Trophoblast cell (in vitro differentiated cells and primary cell): ENCODE data around the gene OR2F2.

Experiments used
- DNase-seq, 2 donors: peaks; one replicate each; pipeline ENCODE4 v3.0.0-alpha.2; 2016
- H2AFZ ChIP-seq: 2 replicates; pipeline ENCODE4 v1.6.1; 2013; ENCODE audit warnings: low read length, moderate library complexity, mild to moderate bottlenecking; ENCODE audit not compliant: insufficient read depth, poor library complexity
- H2AK5ac ChIP-seq: 2 replicates; pipeline ENCODE4 v1.6.1; 2013; ENCODE audit warnings: mild to moderate bottlenecking, low read length
- H2BK120ac ChIP-seq: 2 replicates; pipeline ENCODE4 v1.6.1; 2013; ENCODE audit warnings: low read length, mild to moderate bottlenecking, moderate library complexity; ENCODE audit not compliant: insufficient read depth, poor library complexity
- H2BK12ac ChIP-seq: 2 replicates; pipeline ENCODE4 v1.6.1; 2013; ENCODE audit warnings: mild to moderate bottlenecking, low read length, moderate library complexity
- H2BK5ac ChIP-seq: 2 replicates; pipeline ENCODE4 v1.6.1; 2013; ENCODE audit warnings: low read length, low read depth, moderate library complexity, mild to moderate bottlenecking; ENCODE audit not compliant: poor library complexity
- H3K14ac ChIP-seq: 2 replicates; pipeline ENCODE4 v1.6.1; 2013; ENCODE audit warnings: mild to moderate bottlenecking, low read length
- H3K18ac ChIP-seq: 2 replicates; pipeline ENCODE4 v1.6.1; 2013; ENCODE audit warnings: mild to moderate bottlenecking, low read length
- H3K23ac ChIP-seq: 2 replicates; pipeline ENCODE4 v1.6.1; 2013; ENCODE audit warnings: low read length
- H3K27ac ChIP-seq: 2 replicates; pipeline ENCODE4 v1.5.1; 2013; ENCODE audit warnings: low read depth, mild to moderate bottlenecking, inconsistent platforms, low read length, moderate library complexity
- H3K27me3 ChIP-seq: 2 replicates; pipeline ENCODE4 v1.6.1; 2013; ENCODE audit warnings: inconsistent platforms, mild to moderate bottlenecking, low read length, moderate library complexity; ENCODE audit not compliant: insufficient read depth
- H3K36me3 ChIP-seq, 2 experiments: 1 replicate in 1 of 2; 2 replicates in 1 of 2; pipeline ENCODE4 v1.6.1; 2013; ENCODE audit warnings: low read length in 2 of 2, mild to moderate bottlenecking in 2 of 2, moderate library complexity in 1 of 2; ENCODE audit not compliant: insufficient read depth in 2 of 2, control insufficient read depth in 1 of 2
- H3K4ac ChIP-seq: 2 replicates; pipeline ENCODE4 v1.6.1; 2013; ENCODE audit warnings: low read depth, mild to moderate bottlenecking, low read length, moderate library complexity
- H3K4me1 ChIP-seq, 2 experiments: 1 replicate in 1 of 2; 2 replicates in 1 of 2; pipeline ENCODE4 v1.6.1; 2013; ENCODE audit warnings: low read length in 2 of 2, mild to moderate bottlenecking in 2 of 2, moderate library complexity in 1 of 2; ENCODE audit not compliant: insufficient read depth in 2 of 2, control insufficient read depth in 1 of 2
- H3K4me2 ChIP-seq: 2 replicates; pipeline ENCODE4 v1.6.1; 2013; ENCODE audit warnings: inconsistent platforms, mild to moderate bottlenecking, low read length, moderate library complexity
- H3K4me3 ChIP-seq: 2 replicates; pipeline ENCODE4 v1.5.1; 2013; ENCODE audit warnings: mild to moderate bottlenecking, low read depth, low read length, inconsistent platforms
- H3K79me1 ChIP-seq: one replicate; pipeline ENCODE4 v1.6.1; 2013; ENCODE audit warnings: low read length
- H3K79me2 ChIP-seq: 2 replicates; pipeline ENCODE4 v1.6.1; 2013; ENCODE audit warnings: low read length, mild to moderate bottlenecking; ENCODE audit not compliant: control insufficient read depth, insufficient read depth, poor library complexity
- H3K9ac ChIP-seq: 2 replicates; pipeline ENCODE4 v1.6.1; 2013; ENCODE audit warnings: mild to moderate bottlenecking, low read length
- H3K9me3 ChIP-seq: 2 replicates; pipeline ENCODE4 v1.6.1; 2013; ENCODE audit warnings: low read depth, mild to moderate bottlenecking, control low read depth, inconsistent platforms, low read length; ENCODE audit not compliant: insufficient read depth
- H4K12ac ChIP-seq: 2 replicates; pipeline ENCODE4 v1.6.1; 2013; ENCODE audit warnings: low read depth, mild to moderate bottlenecking, low read length, moderate library complexity
- H4K8ac ChIP-seq: 2 replicates; pipeline ENCODE4 v1.6.1; 2013; ENCODE audit warnings: low read depth, mild to moderate bottlenecking, low read length, moderate library complexity
- H4K91ac ChIP-seq: one replicate; pipeline ENCODE4 v1.6.1; 2013; ENCODE audit warnings: low read depth, mild to moderate bottlenecking, low read length, moderate library complexity
- WGBS: extraction: QIAGEN DNeasy Blood & Tissue Kit; methylation state at CpG from one replicate; pipeline ENCODE4 v1.1.7; 2013; ENCODE audit warnings: missing lambda C conversion rate; ENCODE audit not compliant: insufficient read length, insufficient coverage; ENCODE audit errors: extremely low coverage; 5-methylcytosine and 5-hydroxymethylcytosine counted together

OR2F2 gene

GRCh38 chr7:143890558-143890957 lies 44.5 kb upstream of the OR2F2 start:
- no peaks in the 10 kb centered on the region for H3K9me3 ChIP-seq
- no CpG with 5 or more reads among the region's 2 CpGs for WGBS
- no peak overlapping the region for H4K8ac ChIP-seq

GRCh38 chr7:143891457-143891856 lies 43.6 kb upstream of the OR2F2 start:
- H4K12ac ChIP-seq, result no peak overlapping the region
- no CpG with 5 or more reads among the region's 2 CpGs for WGBS

More at GRCh38 chr7:143890558-143890957, 44.5 kb upstream of the OR2F2 start:
- no peak overlapping the region for H4K91ac ChIP-seq
- no peak overlapping the region for H4K12ac ChIP-seq
- no peak overlapping the region for H3K18ac ChIP-seq
- no peak overlapping the region for H3K27ac ChIP-seq
- H3K36me3 ChIP-seq, result no peaks in the 10 kb centered on the region
- H3K27me3 ChIP-seq, result no peaks in the 10 kb centered on the region
- H2BK5ac ChIP-seq, result no peak overlapping the region
- H3K9ac ChIP-seq, result no peak overlapping the region
- H3K4me1 ChIP-seq, result no peaks in the 10 kb centered on the region
- no peak overlapping the region for H3K23ac ChIP-seq
- H3K14ac ChIP-seq, result no peak overlapping the region
- H2AFZ ChIP-seq, result no peak overlapping the region
- no peaks in the 10 kb centered on the region for H3K79me1 ChIP-seq
- H2AK5ac ChIP-seq, result no peak overlapping the region
- no peaks in the 10 kb centered on the region for H3K79me2 ChIP-seq
- H3K4me2 ChIP-seq, result no peak overlapping the region
- no peak overlapping the region for H3K4me3 ChIP-seq
- H3K4ac ChIP-seq, result no peak overlapping the region
- DNase-seq, result no peak
- H2BK120ac ChIP-seq, result no peak overlapping the region
- H2BK12ac ChIP-seq, result no peak overlapping the region

GRCh38 chr7:143892527-143893300 lies 42.3 kb upstream of the OR2F2 start:
- Histone ChIP-seq H2BK120ac (no peak overlapping the region), H4K12ac (no peak overlapping the region), H2AFZ (no peak overlapping the region), H3K4ac (no peak overlapping the region), H3K9ac (no peak overlapping the region), H3K4me3 (no peak overlapping the region), H3K18ac (no peak overlapping the region), H3K27ac (no peak overlapping the region), H4K91ac (no peak overlapping the region), H3K4me2 (no peak overlapping the region), H3K4me1 (no peaks in the 10 kb centered on the region), H3K23ac (no peak overlapping the region), H2BK5ac (no peak overlapping the region), H2AK5ac (no peak overlapping the region), H3K27me3 (no peaks in the 10 kb centered on the region), H3K79me1 (no peaks in the 10 kb centered on the region), H3K79me2 (no peaks in the 10 kb centered on the region), H3K14ac (no peak overlapping the region), H4K8ac (no peak overlapping the region), H3K36me3 (no peaks in the 10 kb centered on the region), H3K9me3 (no peaks in the 10 kb centered on the region), H2BK12ac (no peak overlapping the region)
- no CpG with 5 or more reads among the region's 5 CpGs for WGBS
- peak; percentile 16 to 71 for DNase-seq

More at GRCh38 chr7:143891457-143891856, 43.6 kb upstream of the OR2F2 start:
- no peak overlapping the region for H3K27ac ChIP-seq
- H2AK5ac ChIP-seq, result no peak overlapping the region
- no peak overlapping the region for H3K9ac ChIP-seq
- no peak overlapping the region for H3K4ac ChIP-seq
- H3K36me3 ChIP-seq, result no peaks in the 10 kb centered on the region
- no peak overlapping the region for H3K4me3 ChIP-seq
- DNase-seq, result no peak
- no peak overlapping the region for H2BK120ac ChIP-seq
- H3K27me3 ChIP-seq, result no peaks in the 10 kb centered on the region
- H3K79me2 ChIP-seq, result no peaks in the 10 kb centered on the region
- no peak overlapping the region for H2BK5ac ChIP-seq
- H2BK12ac ChIP-seq, result no peak overlapping the region
- H3K4me2 ChIP-seq, result no peak overlapping the region
- no peak overlapping the region for H3K14ac ChIP-seq
- no peak overlapping the region for H2AFZ ChIP-seq
- no peaks in the 10 kb centered on the region for H3K9me3 ChIP-seq
- H3K79me1 ChIP-seq, result no peaks in the 10 kb centered on the region
- H4K8ac ChIP-seq, result no peak overlapping the region
- no peak overlapping the region for H3K23ac ChIP-seq
- no peak overlapping the region for H3K18ac ChIP-seq
- H3K4me1 ChIP-seq, result no peaks in the 10 kb centered on the region
- no peak overlapping the region for H4K91ac ChIP-seq

GRCh38 chr7:143896667-143897066 lies 38.4 kb upstream of the OR2F2 start:
- no peak overlapping the region for H2BK12ac ChIP-seq
- H3K79me1 ChIP-seq, result peaks cover 4% of the 10 kb centered on the region
- H3K79me2 ChIP-seq, result peaks cover 6% of the 10 kb centered on the region
- H4K8ac ChIP-seq, result no peak overlapping the region
- H2AFZ ChIP-seq, result no peak overlapping the region
- H3K36me3 ChIP-seq, result no peaks in the 10 kb centered on the region
- no peak overlapping the region for H2AK5ac ChIP-seq
- no peak overlapping the region for H4K91ac ChIP-seq
- H3K4me1 ChIP-seq, result peaks cover 0 to 5% of the 10 kb centered on the region in 2 experiments
- H3K23ac ChIP-seq, result no peak overlapping the region
- H3K4me2 ChIP-seq, result no peak overlapping the region
- H3K14ac ChIP-seq, result no peak overlapping the region
- H3K4me3 ChIP-seq, result no peak overlapping the region
- H2BK120ac ChIP-seq, result no peak overlapping the region
- no peak overlapping the region for H4K12ac ChIP-seq
- H3K4ac ChIP-seq, result no peak overlapping the region
- no peak overlapping the region for H2BK5ac ChIP-seq
- DNase-seq, result no peak
- H3K27me3 ChIP-seq, result no peaks in the 10 kb centered on the region
- H3K9ac ChIP-seq, result no peak overlapping the region
- H3K18ac ChIP-seq, result no peak overlapping the region
- no peak overlapping the region for H3K27ac ChIP-seq
- no peaks in the 10 kb centered on the region for H3K9me3 ChIP-seq
